NCI-H2227 treated with DMSO at 0.1 percent for 48 hours (cell line): Measurements from ENCODE around the gene BATF.
A peak's percentile ranks its signal among the peaks of the same experiment; 100 is the strongest.

Experiments
- DNase-seq: peaks from one replicate; lab custom pipeline; 2025; lab: John Stamatoyannopoulos, UW

Gene BATF

GRCh38 chr14:75533791-75534555, 11.7 kb downstream of the BATF start:
- no peak for DNase-seq

GRCh38 chr14:75535164-75535898, 13.1 kb downstream of the BATF start:
- DNase-seq: no peak

- no peak for DNase-seq
Measured at GRCh38 chr14:75537071-75537470, 14.8 kb downstream of the BATF start.

GRCh38 chr14:75539162-75539560, 16.9 kb downstream of the BATF start:
- no peak for DNase-seq

- DNase-seq: no peak
Measured at GRCh38 chr14:75539561-75540478, 17.6 kb downstream of the BATF start.

GRCh38 chr14:75540479-75540851, 18.2 kb downstream of the BATF start:
- no peak for DNase-seq

GRCh38 chr14:75542588-75543091, 20.4 kb downstream of the BATF start:
- peak; percentile 0 for DNase-seq

- no peak for DNase-seq
Measured at GRCh38 chr14:75543253-75543652, 21.0 kb downstream of the BATF start.

GRCh38 chr14:75543786-75544185, 21.5 kb downstream of the BATF start:
- no peak for DNase-seq

- no peak for DNase-seq
Measured at GRCh38 chr14:75545907-75546306, 23.6 kb downstream of the BATF start.

- no peak for DNase-seq
Measured at GRCh38 chr14:75547552-75548250, 25.4 kb downstream of the BATF start.

GRCh38 chr14:75548544-75548943, 26.3 kb downstream of the BATF start:
- no peak for DNase-seq

GRCh38 chr14:75549169-75549568, 26.9 kb downstream of the BATF start:
- no peak for DNase-seq

GRCh38 chr14:75551021-75551420, 28.8 kb downstream of the BATF start:
- DNase-seq: no peak

- no peak for DNase-seq
Measured at GRCh38 chr14:75553157-75553556, 30.9 kb downstream of the BATF start.

- no peak for DNase-seq
Measured at GRCh38 chr14:75553761-75554364, 31.6 kb downstream of the BATF start.

- no peak for DNase-seq
Measured at GRCh38 chr14:75554482-75554881, 32.2 kb downstream of the BATF start.

- DNase-seq: no peak
Measured at GRCh38 chr14:75558440-75558839, 36.2 kb downstream of the BATF start.

GRCh38 chr14:75559045-75559444, 36.8 kb downstream of the BATF start:
- DNase-seq: no peak

GRCh38 chr14:75559451-75560222, 37.4 kb downstream of the BATF start:
- DNase-seq: peak; percentile 1
